Endothelial cell of umbilical vein (primary cell): ENCODE data around the gene TGFBI.

Source experiments
- CTCF ChIP-seq, 2 donors: IDR thresholded peaks; 1 replicate in 1 of 2; 2 replicates in 1 of 2; pipeline ENCODE4 v1.5.1; 2011; ENCODE audit warnings: low read length in 2 of 2, mild to moderate bottlenecking in 2 of 2, moderate library complexity in 2 of 2, control low read depth in 1 of 2, inconsistent platforms in 1 of 2, low read depth in 1 of 2; ENCODE audit not compliant: insufficient read depth in 1 of 2; ENCODE audit errors: extremely low read depth in 1 of 2
- EZH2 ChIP-seq: IDR thresholded peaks from 2 replicates; pipeline ENCODE4 v1.6.1; 2012; ENCODE audit warnings: borderline replicate concordance, low read depth, mild to moderate bottlenecking, moderate library complexity, low read length, inconsistent platforms; ENCODE audit not compliant: severe bottlenecking
- FOS ChIP-seq: IDR thresholded peaks from 2 replicates; pipeline ENCODE4 v1.6.1; 2011; ENCODE audit warnings: mild to moderate bottlenecking, low read length, moderate library complexity, borderline replicate concordance; ENCODE audit not compliant: insufficient read depth
- GATA2 ChIP-seq: IDR thresholded peaks from 2 replicates; pipeline ENCODE4 v1.7.0; 2011; ENCODE audit warnings: low read depth, mild to moderate bottlenecking, moderate library complexity, mixed read lengths, low read length; ENCODE audit not compliant: insufficient read length, insufficient read depth
- JUN ChIP-seq: IDR thresholded peaks from 2 replicates; pipeline ENCODE4 v1.6.1; 2011; ENCODE audit warnings: borderline replicate concordance, low read depth; ENCODE audit not compliant: insufficient read length, insufficient read depth
- MAX ChIP-seq: IDR thresholded peaks from 2 replicates; pipeline ENCODE4 v1.6.1; 2011; ENCODE audit not compliant: insufficient read depth, insufficient read length
- MYC ChIP-seq: IDR thresholded peaks from one replicate; pipeline ENCODE4 v1.6.1; 2011; ENCODE audit warnings: mild to moderate bottlenecking, low read depth, low read length
- POLR2A ChIP-seq: IDR thresholded peaks from 2 replicates; pipeline ENCODE4 v1.6.1; 2012; ENCODE audit warnings: low read depth, mild to moderate bottlenecking, control low read depth, low read length
- POLR2AphosphoS5 ChIP-seq: IDR thresholded peaks from 2 replicates; pipeline ENCODE4 v1.6.1; 2012; ENCODE audit warnings: low read depth, mild to moderate bottlenecking, control low read depth, low read length, moderate library complexity; ENCODE audit not compliant: insufficient read depth

GRCh38 chr5:136073714-136074529 lies 45.1 kb downstream of the TGFBI start:
- TF ChIP-seq POLR2A (no peak), MYC (no peak), POLR2AphosphoS5 (no peak), EZH2 (no peak), CTCF (IDR thresholded peaks at IDR 0.05; ENCODE audit: extremely low read depth in 1 of 2, insufficient read depth in 1 of 2, low read depth in 1 of 2, low read length in 2 of 2) (no peak), GATA2 (no peak), JUN (no peak), MAX (no peak), FOS (no peak)
